Measurements from ENCODE around the gene TPST1. TPM values are rescaled to one million over a fixed set of nuclear protein-coding genes. Genes with fewer than 3 reads are reported as not detected.

The TPST1 gene
- total RNA-seq, 1 experiment from 2014 or later = 15.9 TPM

- H3K79me1 ChIP-seq (ENCODE audit: insufficient read depth, low read depth, low read length, poor library complexity, severe bottlenecking) = no peaks in the 10 kb centered on the region
- H3K79me2 ChIP-seq (ENCODE audit: insufficient read depth, low read length) = no peaks in the 10 kb centered on the region
- H2BK20ac ChIP-seq (ENCODE audit: low read depth, low read length, poor library complexity, severe bottlenecking) = no peak overlapping the region
- no peaks in the 10 kb centered on the region for H3K27me3 ChIP-seq (ENCODE audit: insufficient read depth, low read length)
- Mint-ChIP-seq H3K27ac (no peak overlapping the region), H3K27me3 (ENCODE audit: low read depth) (no peaks in the 10 kb centered on the region), H3K4me3 (no peak overlapping the region), H3K9me3 (peaks cover 0 to under 1% of the 10 kb centered on the region in 2 experiments; a peak in 2 of 5 replicates), H3K4me1 (peaks cover 31 to 33% of the 10 kb centered on the region in 2 experiments), H3K36me3 (ENCODE audit: insufficient read depth in 1 of 3, low read depth in 3 of 3) (peaks cover 0 to 6% (median under 1%) of the 10 kb centered on the region in 3 experiments; a peak in 4 of 7 replicates)
- H4K8ac ChIP-seq (replicated peaks; ENCODE audit: insufficient read length, low read depth, low read length) = no peak overlapping the region
- no peak overlapping the region for H3K4ac ChIP-seq (ENCODE audit: low read depth, low read length)
- no peaks in the 10 kb centered on the region for H3K23me2 ChIP-seq (ENCODE audit: insufficient read length, low read depth, low read length, poor library complexity, severe bottlenecking)
- no peak overlapping the region for H3K14ac ChIP-seq (ENCODE audit: insufficient read depth, low read length)
- no peak overlapping the region for H3K56ac ChIP-seq (ENCODE audit: insufficient read length, low read depth, low read length)
- H4K5ac ChIP-seq (ENCODE audit: insufficient read length, low read depth, low read length) = no peak overlapping the region
- H3K9ac ChIP-seq (ENCODE audit: extremely low read depth, insufficient read length, low read length) = no peak overlapping the region
- DNase-seq = no peak
- H3K23ac ChIP-seq (ENCODE audit: insufficient read length, low read depth, low read length) = no peak overlapping the region
- H3K27ac ChIP-seq (ENCODE audit: insufficient read length, low read depth, low read length) = no peak overlapping the region
- no CpG with 5 or more reads among the region's 4 CpGs for WGBS (ENCODE audit: extremely low coverage, insufficient read length, low lambda C conversion rate)
- no peak overlapping the region for H3K4me2 ChIP-seq (ENCODE audit: insufficient read depth, insufficient read length, low read length)
- no peaks in the 10 kb centered on the region for H4K20me1 ChIP-seq (ENCODE audit: control insufficient read depth, insufficient read depth, insufficient read length)
- no peaks in the 10 kb centered on the region for H3K9me3 ChIP-seq (ENCODE audit: control insufficient read depth, low read depth, low read length)
- no peak overlapping the region for H2AK5ac ChIP-seq (ENCODE audit: insufficient read length, low read length)
- H3K18ac ChIP-seq (ENCODE audit: insufficient read length, low read depth, low read length) = no peak overlapping the region
- no peak overlapping the region for H2BK120ac ChIP-seq (ENCODE audit: low read depth, low read length, poor library complexity, severe bottlenecking)
- H2AFZ ChIP-seq (ENCODE audit: low read length) = no peak overlapping the region
- H2BK15ac ChIP-seq (ENCODE audit: low read depth, low read length) = no peak overlapping the region
- no peaks in the 10 kb centered on the region for H3K4me1 ChIP-seq (ENCODE audit: insufficient read depth, low read length)
- H4K91ac ChIP-seq (ENCODE audit: insufficient read length, low read depth, low read length) = no peak overlapping the region
- H2BK12ac ChIP-seq (ENCODE audit: insufficient read length, low read depth, low read length) = no peak overlapping the region
- TF ChIP-seq CTCF (conservative IDR thresholded peaks at IDR 0.05) = no peak
- no peak overlapping the region for H3T11ph ChIP-seq (ENCODE audit: low read length)
- H2BK5ac ChIP-seq (ENCODE audit: insufficient read length, low read length) = no peak overlapping the region
Measured at GRCh38 chr7:66304536-66304935, 99.4 kb downstream of the TPST1 start.
